GM12891 (cell line): Measurements from ENCODE around the gene ARHGEF2.

Experiments used
- POLR2A ChIP-seq: IDR thresholded peaks from 2 replicates; pipeline ENCODE4 v1.6.1; 2011; ENCODE audit warnings: low read depth, low read length, control low read depth
- POLR2AphosphoS5 ChIP-seq: IDR thresholded peaks from 2 replicates; pipeline ENCODE4 v1.6.1; 2011; ENCODE audit warnings: low read depth, low read length, control low read depth
- TAF1 ChIP-seq: IDR thresholded peaks from 2 replicates; pipeline ENCODE4 v1.6.1; 2011; ENCODE audit warnings: low read depth, low read length, control low read depth

GRCh38 chr1:155940482-155940992 lies 37.8 kb downstream of the ARHGEF2 start:
- no peak for TF ChIP-seq POLR2A
- TF ChIP-seq POLR2AphosphoS5, result no peak
- no peak for TF ChIP-seq TAF1
